HCT116 (cell line): ENCODE data around the gene PODN.

Experiments
- CEBPB ChIP-seq: IDR thresholded peaks from 2 replicates; pipeline ENCODE4 v1.6.1; 2012; ENCODE audit warnings: low read depth
- CTCF ChIP-seq, 3 experiments: fragments of 200-600 bp in 1 of 3; sonication (generic) in 1 of 3; IDR thresholded peaks in 2 of 3; conservative IDR thresholded peaks in 1 of 3; 2 replicates each; pipeline ENCODE4 v1.5.1; 2012 to 2017; ENCODE audit warnings: low read depth in 2 of 3, low read length in 2 of 3, antibody characterized with exemption in 1 of 3, borderline replicate concordance in 1 of 3, control low read depth in 1 of 3, mild to moderate bottlenecking in 1 of 3, mixed read lengths in 1 of 3, mixed run types in 1 of 3, moderate library complexity in 1 of 3; ENCODE audit not compliant: insufficient read depth in 1 of 3
- EZH2 ChIP-seq: fragments of 200-600 bp; sonication (generic); IDR thresholded peaks from 2 replicates; pipeline ENCODE4 v1.6.1; 2017; ENCODE audit warnings: antibody characterized with exemption, mixed run types
- EZH2phosphoT487 ChIP-seq: fragments of 200-600 bp; IDR thresholded peaks from 2 replicates; pipeline ENCODE4 v1.6.1; 2018; ENCODE audit warnings: antibody characterized with exemption, borderline replicate concordance
- FOSL1 ChIP-seq: IDR thresholded peaks from 2 replicates; pipeline ENCODE4 v1.6.1; 2012; ENCODE audit warnings: low read depth
- POLR2A ChIP-seq: IDR thresholded peaks from 2 replicates; pipeline ENCODE4 v1.7.0; 2011; ENCODE audit warnings: borderline replicate concordance; ENCODE audit not compliant: insufficient read depth, insufficient read length; ENCODE audit errors: extremely low read depth
- POLR2AphosphoS5 ChIP-seq: IDR thresholded peaks from 2 replicates; pipeline ENCODE4 v1.6.1; 2011; ENCODE audit warnings: mild to moderate bottlenecking, low read depth, low read length, moderate library complexity
- RAD21 ChIP-seq: IDR thresholded peaks from 2 replicates; pipeline ENCODE4 v1.6.1; 2012; ENCODE audit warnings: low read depth, mild to moderate bottlenecking
- SIN3A ChIP-seq: IDR thresholded peaks from 2 replicates; pipeline ENCODE4 v1.6.1; 2012; ENCODE audit warnings: low read depth
- SP1 ChIP-seq: IDR thresholded peaks from 2 replicates; pipeline ENCODE4 v1.6.1; 2012; ENCODE audit warnings: low read depth
- YY1 ChIP-seq: IDR thresholded peaks from 2 replicates; pipeline ENCODE4 v1.6.1; 2011; ENCODE audit warnings: low read length, low read depth, moderate library complexity, mild to moderate bottlenecking; ENCODE audit not compliant: insufficient replicate concordance; ENCODE audit errors: extremely low read depth
- TF ChIP-seq, protein P1 (sequence below): IDR thresholded peaks from 2 replicates; pipeline ENCODE4 v1.6.1; 2012
- TF ChIP-seq, protein P2 (sequence below): IDR thresholded peaks from 2 replicates; pipeline ENCODE4 v1.6.1; 2012
- TF ChIP-seq, protein P3 (sequence below): IDR thresholded peaks from 2 replicates; pipeline ENCODE4 v1.6.1; 2012; ENCODE audit warnings: low read depth

DNA sequence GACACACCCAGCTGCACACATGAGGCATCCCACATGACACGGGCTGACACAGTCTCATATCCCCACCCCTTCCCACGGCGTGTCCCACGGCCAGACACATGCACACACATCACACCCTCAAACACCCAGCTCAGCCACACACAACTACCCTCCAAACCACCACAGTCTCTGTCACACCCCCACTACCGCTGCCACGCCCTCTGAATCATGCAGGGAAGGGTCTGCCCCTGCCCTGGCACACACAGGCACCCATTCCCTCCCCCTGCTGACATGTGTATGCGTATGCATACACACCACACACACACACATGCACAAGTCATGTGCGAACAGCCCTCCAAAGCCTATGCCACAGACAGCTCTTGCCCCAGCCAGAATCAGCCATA lies 22.6 kb downstream of the PODN start:
- TF ChIP-seq POLR2A (no peak), POLR2AphosphoS5 (no peak), CTCF (IDR thresholded peaks at IDR 0.05 in 2 of 3, conservative IDR thresholded peaks at IDR 0.05 in 1 of 3; ENCODE audit: borderline replicate concordance in 1 of 3, insufficient read depth in 1 of 3, low read depth in 2 of 3, low read length in 2 of 3) (no peak), SIN3A (no peak), RAD21 (no peak), YY1 (no peak), SP1 (no peak), EZH2phosphoT487 (no peak), EZH2 (no peak), CEBPB (no peak), FOSL1 (no peak)
- TF ChIP-seq, protein P1, sequence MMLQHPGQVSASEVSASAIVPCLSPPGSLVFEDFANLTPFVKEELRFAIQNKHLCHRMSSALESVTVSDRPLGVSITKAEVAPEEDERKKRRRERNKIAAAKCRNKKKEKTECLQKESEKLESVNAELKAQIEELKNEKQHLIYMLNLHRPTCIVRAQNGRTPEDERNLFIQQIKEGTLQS: no peak
- TF ChIP-seq, protein P2, sequence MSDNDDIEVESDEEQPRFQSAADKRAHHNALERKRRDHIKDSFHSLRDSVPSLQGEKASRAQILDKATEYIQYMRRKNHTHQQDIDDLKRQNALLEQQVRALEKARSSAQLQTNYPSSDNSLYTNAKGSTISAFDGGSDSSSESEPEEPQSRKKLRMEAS: no peak
- TF ChIP-seq, protein P3, sequence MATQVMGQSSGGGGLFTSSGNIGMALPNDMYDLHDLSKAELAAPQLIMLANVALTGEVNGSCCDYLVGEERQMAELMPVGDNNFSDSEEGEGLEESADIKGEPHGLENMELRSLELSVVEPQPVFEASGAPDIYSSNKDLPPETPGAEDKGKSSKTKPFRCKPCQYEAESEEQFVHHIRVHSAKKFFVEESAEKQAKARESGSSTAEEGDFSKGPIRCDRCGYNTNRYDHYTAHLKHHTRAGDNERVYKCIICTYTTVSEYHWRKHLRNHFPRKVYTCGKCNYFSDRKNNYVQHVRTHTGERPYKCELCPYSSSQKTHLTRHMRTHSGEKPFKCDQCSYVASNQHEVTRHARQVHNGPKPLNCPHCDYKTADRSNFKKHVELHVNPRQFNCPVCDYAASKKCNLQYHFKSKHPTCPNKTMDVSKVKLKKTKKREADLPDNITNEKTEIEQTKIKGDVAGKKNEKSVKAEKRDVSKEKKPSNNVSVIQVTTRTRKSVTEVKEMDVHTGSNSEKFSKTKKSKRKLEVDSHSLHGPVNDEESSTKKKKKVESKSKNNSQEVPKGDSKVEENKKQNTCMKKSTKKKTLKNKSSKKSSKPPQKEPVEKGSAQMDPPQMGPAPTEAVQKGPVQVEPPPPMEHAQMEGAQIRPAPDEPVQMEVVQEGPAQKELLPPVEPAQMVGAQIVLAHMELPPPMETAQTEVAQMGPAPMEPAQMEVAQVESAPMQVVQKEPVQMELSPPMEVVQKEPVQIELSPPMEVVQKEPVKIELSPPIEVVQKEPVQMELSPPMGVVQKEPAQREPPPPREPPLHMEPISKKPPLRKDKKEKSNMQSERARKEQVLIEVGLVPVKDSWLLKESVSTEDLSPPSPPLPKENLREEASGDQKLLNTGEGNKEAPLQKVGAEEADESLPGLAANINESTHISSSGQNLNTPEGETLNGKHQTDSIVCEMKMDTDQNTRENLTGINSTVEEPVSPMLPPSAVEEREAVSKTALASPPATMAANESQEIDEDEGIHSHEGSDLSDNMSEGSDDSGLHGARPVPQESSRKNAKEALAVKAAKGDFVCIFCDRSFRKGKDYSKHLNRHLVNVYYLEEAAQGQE: no peak
